A549 (cell line): ENCODE measurements around the gene SOS1. TPM values are rescaled to one million over a fixed set of nuclear protein-coding genes. Genes with fewer than 3 reads are reported as not detected.

Experiments
- ATAC-seq, 2 experiments: fragments of 200-7000 bp in 1 of 2; fragments of >200 bp in 1 of 2; cut with Nextera tagmentation in 1 of 2; cut with Tn5 transposase in 1 of 2; 3 replicates each; pipeline versions ENCODE4 v1.8.0 to v1.9.1; 2018 to 2020; ENCODE audit warnings: mild to moderate bottlenecking in 1 of 2, moderate library complexity in 1 of 2
- CTCF ChIA-PET: fragments of 300-600 bp; sonication (Branson Sonifier 250); formaldehyde crosslinking; extraction: SDS; loops from one replicate; lab custom pipeline; 2021; ENCODE audit warnings: antibody characterized with exemption, inconsistent platforms; lab: Yijun Ruan, JAX
- POLR2A ChIA-PET: fragments of 350-600 bp; formaldehyde crosslinking; extraction: SDS; loops from one replicate; lab custom pipeline; 2021; ENCODE audit warnings: antibody characterized with exemption, inconsistent platforms; lab: Yijun Ruan, JAX
- DNase-seq, 2 experiments: peaks; one replicate each; pipeline versions ENCODE4 v3.0.0 to v3.0.0-alpha.2; 2011 to 2016; ENCODE audit warnings: low read depth in 1 of 2, low spot score in 1 of 2
- FAIRE-seq: peaks from 2 replicates; lab custom pipeline; 2011; peaks lifted over from hg19 to GRCh38; lab: Jason Lieb, UNC
- H3K27ac ChIP-seq, 2 experiments: fragments of >200 bp; sonication (Bioruptor Twin); formaldehyde crosslinking; 3 replicates each; pipeline ENCODE4 v1.5.1; 2016 to 2017
- H3K4me1 ChIP-seq: fragments of >200 bp; sonication (Bioruptor Twin); formaldehyde crosslinking; 3 replicates; pipeline ENCODE4 v1.6.1; 2016
- H3K4me2 ChIP-seq: fragments of >200 bp; sonication (Bioruptor Twin); formaldehyde crosslinking; 3 replicates; pipeline ENCODE4 v1.6.1; 2016
- H3K4me3 ChIP-seq: fragments of >200 bp; sonication (Bioruptor Twin); formaldehyde crosslinking; 3 replicates; pipeline ENCODE4 v1.5.1; 2016
- H3K9me3 ChIP-seq: fragments of >200 bp; sonication (Bioruptor Twin); formaldehyde crosslinking; 3 replicates; pipeline ENCODE4 v1.6.1; 2016
- BHLHE40 ChIP-seq: IDR thresholded peaks from 2 replicates; pipeline ENCODE4 v1.6.1; 2012; ENCODE audit warnings: low read depth, low read length, inconsistent platforms
- CEBPB ChIP-seq, 2 experiments: fragments of >200 bp in 1 of 2; sonication (Bioruptor Twin) in 1 of 2; formaldehyde crosslinking in 1 of 2; IDR thresholded peaks; 2 replicates each; pipeline ENCODE4 v1.6.1; 2012 to 2016
- CHD4 ChIP-seq: fragments of 200-600 bp; sonication (generic); IDR thresholded peaks from 2 replicates; pipeline ENCODE4 v1.6.1; 2016; ENCODE audit warnings: antibody characterized with exemption, mild to moderate bottlenecking, borderline replicate concordance
- EHF ChIP-seq: fragments of 250-450 bp; sonication (Bioruptor Pico); IDR thresholded peaks from 2 replicates; pipeline ENCODE4 v1.5.0; 2020; ENCODE audit warnings: mild to moderate bottlenecking
- EHMT2 ChIP-seq: fragments of 200-600 bp; sonication (generic); IDR thresholded peaks from 2 replicates; pipeline ENCODE4 v1.6.1; 2016; ENCODE audit warnings: antibody characterized with exemption, low read depth, mild to moderate bottlenecking, moderate library complexity
- ESRRA ChIP-seq: fragments of 150-350 bp; IDR thresholded peaks from 2 replicates; pipeline ENCODE4 v1.6.1; 2014; ENCODE audit warnings: mild to moderate bottlenecking, low read length, borderline replicate concordance
- FOSL2 ChIP-seq, 2 experiments: fragments of 450-650 bp in 1 of 2; fragments of >200 bp in 1 of 2; sonication (Bioruptor Twin) in 1 of 2; formaldehyde crosslinking; IDR thresholded peaks; 2 replicates each; pipeline versions ENCODE4 v1.5.0 to v1.6.1; 2016 to 2020; ENCODE audit warnings: mild to moderate bottlenecking in 1 of 2, moderate library complexity in 1 of 2
- FOXS1 ChIP-seq: fragments of 250-450 bp; sonication (Bioruptor Pico); IDR thresholded peaks from 2 replicates; pipeline ENCODE4 v1.5.0; 2020; ENCODE audit warnings: mild to moderate bottlenecking, moderate library complexity
- GATA3 ChIP-seq: IDR thresholded peaks from 2 replicates; pipeline ENCODE4 v1.6.1; 2012; ENCODE audit warnings: borderline replicate concordance
- HES2 ChIP-seq: fragments of >200 bp; sonication (Bioruptor Twin); formaldehyde crosslinking; IDR thresholded peaks from 2 replicates; pipeline ENCODE4 v1.6.1; 2016
- HOXA7 ChIP-seq: fragments of 250-450 bp; sonication (Bioruptor Pico); IDR thresholded peaks from 2 replicates; pipeline ENCODE4 v1.5.0; 2020; ENCODE audit warnings: mild to moderate bottlenecking, moderate library complexity
- HOXB13 ChIP-seq: fragments of 250-450 bp; sonication (Bioruptor Pico); IDR thresholded peaks from 2 replicates; pipeline ENCODE4 v1.5.0; 2020; ENCODE audit warnings: low read depth, mild to moderate bottlenecking, moderate library complexity
- JUN ChIP-seq, 2 experiments: fragments of >200 bp; sonication (Bioruptor Twin); formaldehyde crosslinking; IDR thresholded peaks; 2 replicates in 1 of 2; 3 replicates in 1 of 2; pipeline ENCODE4 v1.6.1; 2016 to 2017
- KDM1A ChIP-seq: fragments of 200-600 bp; sonication (generic); IDR thresholded peaks from 2 replicates; pipeline ENCODE4 v1.6.1; 2016; ENCODE audit warnings: low read depth, mild to moderate bottlenecking
- KDM5A ChIP-seq: fragments of 200-600 bp; sonication (generic); IDR thresholded peaks from 2 replicates; pipeline ENCODE4 v1.6.1; 2016; ENCODE audit warnings: antibody characterized with exemption, mild to moderate bottlenecking
- MAZ ChIP-seq: fragments of 150-350 bp; IDR thresholded peaks from 2 replicates; pipeline ENCODE4 v1.6.1; 2014; ENCODE audit warnings: antibody characterized with exemption, low read depth, low read length, borderline replicate concordance
- MYC ChIP-seq: IDR thresholded peaks from 2 replicates; pipeline ENCODE4 v1.6.1; 2012; ENCODE audit warnings: mild to moderate bottlenecking, inconsistent platforms, low read length, improper control_type of control experiment, borderline replicate concordance
- POLR2AphosphoS2 ChIP-seq: conservative IDR thresholded peaks from 2 replicates; pipeline ENCODE4 v1.6.1; 2012; ENCODE audit warnings: low read length, improper control_type of control experiment, inconsistent platforms
- RCOR1 ChIP-seq: fragments of 150-350 bp; IDR thresholded peaks from 2 replicates; pipeline ENCODE4 v1.6.1; 2014; ENCODE audit warnings: antibody characterized with exemption, low read length, low read depth
- REST ChIP-seq: fragments of 200-600 bp; sonication (generic); IDR thresholded peaks from 2 replicates; pipeline ENCODE4 v1.6.1; 2016; ENCODE audit warnings: antibody characterized with exemption, mild to moderate bottlenecking, moderate library complexity
- RFX5 ChIP-seq: fragments of 450-650 bp; IDR thresholded peaks from 2 replicates; pipeline ENCODE4 v1.7.1; 2014; ENCODE audit warnings: antibody characterized with exemption, mild to moderate bottlenecking, moderate library complexity
- RNF2 ChIP-seq: fragments of 200-600 bp; sonication (generic); IDR thresholded peaks from 2 replicates; pipeline ENCODE4 v1.6.1; 2016; ENCODE audit warnings: low read depth, mild to moderate bottlenecking, antibody characterized with exemption, moderate library complexity, borderline replicate concordance
- TFCP2L1 ChIP-seq: fragments of 250-450 bp; sonication (Bioruptor Pico); IDR thresholded peaks from 2 replicates; pipeline ENCODE4 v1.5.0; 2021; ENCODE audit warnings: mild to moderate bottlenecking
- USF2 ChIP-seq: fragments of 450-650 bp; IDR thresholded peaks from 2 replicates; pipeline ENCODE4 v1.6.1; 2014; ENCODE audit warnings: antibody characterized with exemption
- WGBS: methylation state at CpG from one replicate; pipeline ENCODE4 v1.1.6; 2017; ENCODE audit errors: missing lambda C conversion rate; 5-methylcytosine and 5-hydroxymethylcytosine counted together
- polyA plus RNA-seq, 4 experiments: library from polyadenylated mRNA; depleted of rRNA in 3 of 4; stranded (reverse); fragments of >200 nt; fragmentation: RNase III in 1 of 4; extraction: RNeasy Plus Mini Kit Qiagen cat#74134 plus additional on column Dnase treatment in 1 of 4; gene quantifications; 2 replicates in 3 of 4; 3 replicates in 1 of 4; pipeline ENCODE4 v1.2.3, GENCODE V29; 2011 to 2017

The SOS1 gene
- polyA plus RNA-seq, 2 of the 4 experiments (the other 2 are of a cell fraction), result 19.6 to 48.9 TPM

- POLR2A ChIA-PET, result no interaction called here
- Histone ChIP-seq H3K27ac (no peak overlapping the region), H3K9me3 (no peaks in the 10 kb centered on the region), H3K4me3 (no peak overlapping the region), H3K4me1 (no peaks in the 10 kb centered on the region)
- ATAC-seq, result no peak
- DNase-seq, result no peak
- 83% methylated on average over 24 of the region's 24 CpGs for WGBS
- no peak for FAIRE-seq
- TF ChIP-seq HOXB13 (CRISPR knock-in tag) (no peak), ESRRA (no peak), BHLHE40 (no peak), MAZ (no peak), RCOR1 (no peak)
- TF ChIP-seq, all 56 proteins: peak for 0
- CTCF ChIA-PET, result no interaction called here
- no peak overlapping the region for H3K4me2 ChIP-seq
These were observed 161.4 kb downstream of the SOS1 start for GRCh38 chr2:38959466-38959865.

GRCh38 chr2:38957972-38958371, 162.9 kb downstream of the SOS1 start:
- no peak for DNase-seq
- Histone ChIP-seq H3K4me2 (no peak overlapping the region), H3K4me3 (no peak overlapping the region)
- ATAC-seq, result no peak
- TF ChIP-seq CHD4 (no peak), EHF (CRISPR knock-in tag) (no peak), KDM1A (no peak), POLR2AphosphoS2 (no peak), TFCP2L1 (CRISPR knock-in tag) (no peak), KDM5A (no peak), HOXA7 (CRISPR knock-in tag) (no peak), GATA3 (no peak), REST (no peak), RFX5 (no peak), JUN (IDR thresholded peaks at IDR 0.05) (no peak), CEBPB (IDR thresholded peaks at IDR 0.05) (no peak), MYC (no peak), EHMT2 (no peak), RNF2 (no peak), BHLHE40 (no peak), USF2 (no peak), FOSL2 (IDR thresholded peaks at IDR 0.05) (no peak), FOSL2 (CRISPR knock-in tag; IDR thresholded peaks at IDR 0.05) (no peak), FOXS1 (CRISPR knock-in tag) (no peak), HES2 (no peak)
- TF ChIP-seq, all 56 proteins: peak for 0
- POLR2A ChIA-PET, result no interaction called here
- 72% methylated on average over 5 of the region's 5 CpGs for WGBS
- Histone ChIP-seq H3K9me3 (no peaks in the 10 kb centered on the region), H3K4me1 (no peaks in the 10 kb centered on the region), H3K27ac (no peak overlapping the region)
- FAIRE-seq, result no peak
- CTCF ChIA-PET, result interaction anchor here (1.2 to 3.4 kb wide), 2 partner anchors 11 to 272 kb away, joined by 3 to 18 read pairs; no protein-coding TSS in a partner anchor
